Measurements from ENCODE around the gene S100A8.

S100A8 gene

GRCh38 chr1:153345187-153346076, 45.4 kb downstream of the S100A8 start:
- DNase-seq (ENCODE audit: low spot score), result no peak

DNA sequence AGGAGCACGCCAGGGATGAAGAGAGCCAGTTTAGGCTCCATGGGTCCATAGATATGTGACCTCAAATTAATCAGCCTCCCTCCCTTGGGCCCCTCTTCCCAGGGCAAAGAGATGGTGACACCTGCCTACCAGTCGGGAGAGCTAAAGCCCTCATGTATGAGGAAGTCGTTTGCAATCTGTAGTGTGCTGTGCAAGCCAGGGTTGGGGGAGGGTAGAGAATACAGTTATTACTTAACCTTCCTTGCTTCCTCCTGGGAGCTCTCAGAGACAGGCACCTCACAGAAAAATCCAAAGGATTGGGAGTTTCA, 46.2 kb downstream of the S100A8 start:
- DNase-seq (ENCODE audit: low spot score), result peak; percentile 16

- peak; percentile 78 for DNase-seq (ENCODE audit: low spot score)
Measured at GRCh38 chr1:153343811-153344717, 46.8 kb downstream of the S100A8 start.

GRCh38 chr1:153343040-153343681, 47.7 kb downstream of the S100A8 start:
- peak; percentile 6 for DNase-seq (ENCODE audit: low spot score)

GRCh38 chr1:153342178-153342577, 48.7 kb downstream of the S100A8 start:
- DNase-seq (ENCODE audit: low spot score), result peak; percentile 43

DNA sequence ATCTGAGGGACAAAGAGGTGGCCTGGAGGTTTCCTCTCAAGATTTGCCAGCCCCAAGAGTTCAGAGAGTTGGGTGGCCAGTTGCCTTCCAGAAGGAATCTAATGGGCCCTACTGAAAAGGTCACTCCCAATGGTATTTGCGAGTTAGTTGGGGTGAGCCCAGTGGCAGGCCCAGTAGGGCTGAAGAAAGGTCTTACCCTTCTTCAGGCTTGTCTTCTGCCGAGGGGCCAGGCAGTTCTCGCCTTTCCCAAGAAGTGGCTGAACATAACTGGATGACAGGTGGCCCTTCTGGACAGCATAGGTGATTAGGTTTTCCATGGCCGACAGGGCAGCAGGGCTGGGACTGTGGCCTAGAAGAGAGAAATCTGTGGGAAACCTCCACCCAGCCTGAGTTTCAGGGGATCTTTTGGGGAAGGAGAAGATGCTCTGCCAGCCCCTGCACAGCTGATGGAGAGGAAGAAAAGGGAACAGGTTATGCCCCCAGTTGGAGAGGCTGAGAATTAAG, 49.4 kb downstream of the S100A8 start:
- no peak for DNase-seq (ENCODE audit: low spot score)

DNA sequence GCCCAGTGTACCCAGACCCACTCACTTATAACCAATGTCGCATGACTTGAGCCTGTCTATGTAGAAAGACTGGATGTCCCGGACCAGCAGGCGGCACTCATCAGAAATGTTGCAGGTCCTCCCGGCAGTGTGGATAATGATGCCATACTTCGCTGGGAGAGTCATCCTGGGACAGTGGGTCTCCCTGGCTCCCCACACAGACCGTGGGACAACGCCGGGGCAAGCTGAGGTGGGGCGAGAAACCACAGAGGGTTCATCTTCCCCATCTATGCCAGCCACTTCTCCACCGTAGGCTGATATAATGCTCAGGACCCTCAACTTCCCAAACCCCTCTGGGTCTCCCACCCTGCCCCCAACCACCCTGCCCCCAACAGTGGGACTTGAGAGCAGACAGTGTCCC, 50.5 kb downstream of the S100A8 start:
- no peak for DNase-seq (ENCODE audit: low spot score)
